HEK293T (cell line): ENCODE data around the gene FABP3.

Source experiments
- CTCF ChIA-PET: fragments of 350-600 bp; formaldehyde crosslinking; extraction: SDS; loops from one replicate; lab custom pipeline; 2021; ENCODE audit warnings: antibody characterized with exemption, inconsistent platforms; lab: Yijun Ruan, JAX
- POLR2A ChIA-PET: fragments of 350-600 bp; formaldehyde crosslinking; extraction: SDS; loops from one replicate; lab custom pipeline; 2020; ENCODE audit warnings: antibody characterized with exemption, inconsistent platforms; lab: Yijun Ruan, JAX
- DNase-seq: peaks from one replicate; pipeline ENCODE4 v3.0.0; 2012; ENCODE audit warnings: mixed read lengths; ENCODE audit errors: extremely low spot score
- ARNT ChIP-seq: fragments of 450-650 bp; IDR thresholded peaks from 2 replicates; pipeline ENCODE4 v1.6.1; 2017; ENCODE audit warnings: mild to moderate bottlenecking
- BHLHE40 ChIP-seq: fragments of 450-650 bp; IDR thresholded peaks from 2 replicates; pipeline ENCODE4 v1.6.1; 2016; ENCODE audit warnings: mild to moderate bottlenecking, moderate library complexity, borderline replicate concordance
- CTBP1 ChIP-seq: fragments of 450-650 bp; IDR thresholded peaks from 2 replicates; pipeline ENCODE4 v1.6.1; 2016; ENCODE audit warnings: borderline replicate concordance
- ELF4 ChIP-seq: fragments of 450-650 bp; IDR thresholded peaks from 2 replicates; pipeline ENCODE4 v1.6.1; 2017; ENCODE audit warnings: antibody characterized with exemption
- FOXA1 ChIP-seq: fragments of 450-650 bp; IDR thresholded peaks from 2 replicates; pipeline ENCODE4 v1.6.1; 2016; ENCODE audit warnings: mild to moderate bottlenecking
- FOXK2 ChIP-seq: fragments of 450-650 bp; IDR thresholded peaks from 2 replicates; pipeline ENCODE4 v1.6.1; 2016; ENCODE audit warnings: mild to moderate bottlenecking
- FOXM1 ChIP-seq: fragments of 450-650 bp; IDR thresholded peaks from 2 replicates; pipeline ENCODE4 v1.6.1; 2017; ENCODE audit warnings: mild to moderate bottlenecking, borderline replicate concordance
- HDGF ChIP-seq: fragments of 450-650 bp; IDR thresholded peaks from 2 replicates; pipeline ENCODE4 v1.6.1; 2017; ENCODE audit warnings: antibody characterized with exemption, borderline replicate concordance
- L3MBTL2 ChIP-seq: fragments of 450-650 bp; conservative IDR thresholded peaks from 2 replicates; pipeline ENCODE4 v1.6.1; 2016; ENCODE audit warnings: mild to moderate bottlenecking
- LEF1 ChIP-seq: fragments of 450-650 bp; IDR thresholded peaks from 2 replicates; pipeline ENCODE4 v1.6.1; 2017; ENCODE audit warnings: mild to moderate bottlenecking, borderline replicate concordance
- NFRKB ChIP-seq: fragments of 450-650 bp; IDR thresholded peaks from 2 replicates; pipeline ENCODE4 v1.6.1; 2016; ENCODE audit warnings: mild to moderate bottlenecking, moderate library complexity
- SP1 ChIP-seq: fragments of 450-650 bp; IDR thresholded peaks from 2 replicates; pipeline ENCODE4 v1.6.1; 2017
- SUZ12 ChIP-seq: fragments of 450-650 bp; IDR thresholded peaks from 2 replicates; pipeline ENCODE4 v1.6.1; 2016; ENCODE audit warnings: mild to moderate bottlenecking
- TARDBP ChIP-seq: fragments of 450-650 bp; IDR thresholded peaks from 2 replicates; pipeline ENCODE4 v1.6.1; 2016
- ZNF384 ChIP-seq: fragments of 450-650 bp; IDR thresholded peaks from 2 replicates; pipeline ENCODE4 v1.6.1; 2016
- TF ChIP-seq, protein P1 (sequence below): fragments of 450-650 bp; IDR thresholded peaks from 2 replicates; pipeline ENCODE4 v1.6.1; 2016

FABP3 gene

DNA sequence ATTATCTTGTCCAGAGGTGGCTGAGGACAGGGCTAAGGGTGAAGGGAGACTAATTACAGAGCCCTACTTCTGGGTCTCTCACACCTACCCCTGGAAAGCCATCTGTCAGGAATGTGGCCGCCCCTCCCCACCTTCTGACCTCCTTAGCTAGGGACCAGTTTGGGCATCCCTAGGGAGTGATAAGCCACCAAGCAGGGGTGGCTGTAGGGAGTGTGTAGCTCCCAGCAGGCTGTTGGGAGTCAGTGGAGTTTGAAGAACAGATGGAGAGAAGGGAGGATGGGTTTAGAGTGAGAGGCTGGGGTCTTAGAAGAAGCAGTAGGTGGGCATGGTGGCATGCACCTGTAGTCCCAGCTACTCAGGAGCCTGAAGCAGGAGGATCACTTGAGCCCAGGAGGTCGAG lies 39.3 kb upstream of the FABP3 start:
- DNase-seq: no peak
- POLR2A ChIA-PET: interaction anchor here (0.9 kb wide), 1 partner anchor 17 kb away, joined by 3 read pairs; no protein-coding TSS in a partner anchor
- CTCF ChIA-PET: interaction anchor here (0.6 kb wide), 1 partner anchor 85 kb away, joined by 3 read pairs; no protein-coding TSS in a partner anchor
- TF ChIP-seq FOXK2: no peak
- TF ChIP-seq ZNF384: no peak
- no peak for TF ChIP-seq CTBP1
- no peak for TF ChIP-seq TARDBP
- TF ChIP-seq FOXA1: no peak
- TF ChIP-seq L3MBTL2: no peak
- no peak for TF ChIP-seq BHLHE40
- no peak for TF ChIP-seq SP1
- no peak for TF ChIP-seq LEF1
- no peak for TF ChIP-seq HDGF
- TF ChIP-seq, protein P1, sequence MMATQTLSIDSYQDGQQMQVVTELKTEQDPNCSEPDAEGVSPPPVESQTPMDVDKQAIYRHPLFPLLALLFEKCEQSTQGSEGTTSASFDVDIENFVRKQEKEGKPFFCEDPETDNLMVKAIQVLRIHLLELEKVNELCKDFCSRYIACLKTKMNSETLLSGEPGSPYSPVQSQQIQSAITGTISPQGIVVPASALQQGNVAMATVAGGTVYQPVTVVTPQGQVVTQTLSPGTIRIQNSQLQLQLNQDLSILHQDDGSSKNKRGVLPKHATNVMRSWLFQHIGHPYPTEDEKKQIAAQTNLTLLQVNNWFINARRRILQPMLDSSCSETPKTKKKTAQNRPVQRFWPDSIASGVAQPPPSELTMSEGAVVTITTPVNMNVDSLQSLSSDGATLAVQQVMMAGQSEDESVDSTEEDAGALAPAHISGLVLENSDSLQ: no peak
- TF ChIP-seq FOXM1: no peak
- no peak for TF ChIP-seq NFRKB
- no peak for TF ChIP-seq ELF4
- no peak for TF ChIP-seq SUZ12

DNA sequence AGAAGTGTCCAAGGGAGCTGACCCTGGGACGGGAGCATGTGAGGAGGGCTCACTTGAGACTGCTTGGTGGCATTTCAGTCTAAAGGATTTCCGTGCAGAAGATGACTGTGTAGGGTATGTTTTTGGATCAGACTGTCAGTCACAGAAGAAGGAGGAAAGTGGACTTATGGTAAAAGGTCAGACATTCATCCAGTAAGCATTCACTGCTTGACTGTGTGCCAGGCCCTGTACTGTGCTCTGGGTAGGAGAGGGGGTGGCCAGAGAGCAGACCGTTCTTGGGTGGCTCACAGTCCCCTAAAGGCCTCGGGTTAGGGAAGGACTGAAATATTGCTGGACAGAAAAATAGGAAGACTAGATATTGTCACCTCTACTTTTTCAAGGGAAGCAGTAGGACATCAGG lies 38.0 kb upstream of the FABP3 start:
- TF ChIP-seq FOXA1 (no peak), ZNF384 (no peak), TARDBP (no peak), L3MBTL2 (no peak), ARNT (no peak), CTBP1 (no peak)
- DNase-seq: no peak
- ChIA-PET CTCF (interaction anchor here (0.5 kb wide), 1 partner anchor 610 kb away, joined by 3 read pairs; no protein-coding TSS in a partner anchor), POLR2A (no interaction called here)

DNA sequence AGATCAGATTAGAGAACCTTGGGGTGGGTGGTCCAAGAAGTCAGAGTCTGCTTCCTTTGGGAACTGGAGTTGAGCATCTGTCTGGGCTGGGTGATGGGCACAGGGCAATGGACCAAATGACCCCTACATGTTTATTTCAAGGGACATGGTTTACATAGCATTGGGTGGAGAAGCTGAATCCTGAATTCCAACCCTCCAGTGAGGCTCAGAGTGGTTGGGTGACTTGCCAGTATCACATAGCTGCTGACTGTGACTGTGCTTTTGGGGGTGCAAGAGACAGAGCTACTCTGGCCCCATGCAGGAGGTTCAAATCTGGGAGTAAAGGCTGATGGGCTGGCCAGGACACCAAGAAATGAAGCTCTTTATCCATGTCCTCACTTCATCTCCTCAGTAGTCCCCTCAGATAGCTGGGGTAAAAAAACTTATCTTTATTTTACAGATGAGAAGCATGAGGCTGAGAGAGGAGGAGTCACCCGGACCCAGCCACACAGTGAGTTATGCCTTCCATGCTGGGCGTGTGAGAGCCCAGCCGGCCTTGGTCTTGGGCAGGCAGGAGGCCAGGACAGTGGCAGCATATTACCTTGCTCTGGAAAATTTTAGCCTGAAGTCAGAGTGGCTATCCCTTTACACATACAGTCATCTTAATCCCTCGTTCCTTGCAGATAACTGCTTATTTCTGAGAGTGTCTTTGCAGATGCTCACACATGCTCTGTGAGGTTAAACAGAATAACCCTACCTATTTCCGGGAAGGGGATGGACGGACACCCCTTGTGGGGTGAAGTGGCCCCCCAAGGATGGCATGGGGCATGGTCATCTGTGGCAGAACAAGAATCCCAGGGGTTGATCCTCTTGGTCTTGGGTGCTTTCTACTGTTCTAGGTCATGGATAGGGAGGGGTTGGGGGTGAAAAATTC lies 37.3 kb upstream of the FABP3 start:
- no peak for DNase-seq
- no peak for TF ChIP-seq FOXK2
- CTCF ChIA-PET: no interaction called here
- POLR2A ChIA-PET: no interaction called here

DNA sequence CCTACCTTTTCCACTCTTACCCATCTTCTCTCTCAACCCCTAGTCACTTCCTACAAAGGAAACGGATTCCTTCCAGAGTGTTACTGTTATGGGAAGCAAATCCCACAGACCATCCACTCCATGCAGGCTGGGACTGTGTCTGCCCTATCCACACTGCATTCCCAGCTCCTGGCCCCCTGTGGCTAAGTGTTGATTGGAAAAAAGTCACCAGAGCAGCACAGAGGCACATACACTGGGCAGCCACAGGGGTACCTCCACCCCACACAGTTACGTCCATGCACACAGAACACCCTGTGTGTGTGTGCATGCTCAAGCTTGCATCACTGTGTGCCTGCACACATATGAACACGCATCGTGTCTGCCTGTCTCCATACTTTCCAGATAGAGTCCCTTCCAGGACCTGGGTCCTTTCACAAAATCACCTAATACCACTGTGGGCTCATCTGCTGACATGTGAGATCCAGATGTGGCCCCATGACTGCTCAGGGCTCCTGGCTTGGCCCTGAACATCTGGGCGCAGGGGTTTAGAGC lies 36.0 kb upstream of the FABP3 start:
- TF ChIP-seq BHLHE40 (no peak), FOXM1 (no peak), SUZ12 (no peak), ARNT (no peak), ZNF384 (no peak), HDGF (no peak), FOXK2 (no peak), CTBP1 (no peak), LEF1 (no peak), FOXA1 (no peak), NFRKB (no peak), SP1 (no peak)
- CTCF ChIA-PET: interaction anchor here (0.6 kb wide), 1 partner anchor 35 kb away, joined by 3 read pairs; no protein-coding TSS in a partner anchor
- POLR2A ChIA-PET: no interaction called here
- DNase-seq: no peak

DNA sequence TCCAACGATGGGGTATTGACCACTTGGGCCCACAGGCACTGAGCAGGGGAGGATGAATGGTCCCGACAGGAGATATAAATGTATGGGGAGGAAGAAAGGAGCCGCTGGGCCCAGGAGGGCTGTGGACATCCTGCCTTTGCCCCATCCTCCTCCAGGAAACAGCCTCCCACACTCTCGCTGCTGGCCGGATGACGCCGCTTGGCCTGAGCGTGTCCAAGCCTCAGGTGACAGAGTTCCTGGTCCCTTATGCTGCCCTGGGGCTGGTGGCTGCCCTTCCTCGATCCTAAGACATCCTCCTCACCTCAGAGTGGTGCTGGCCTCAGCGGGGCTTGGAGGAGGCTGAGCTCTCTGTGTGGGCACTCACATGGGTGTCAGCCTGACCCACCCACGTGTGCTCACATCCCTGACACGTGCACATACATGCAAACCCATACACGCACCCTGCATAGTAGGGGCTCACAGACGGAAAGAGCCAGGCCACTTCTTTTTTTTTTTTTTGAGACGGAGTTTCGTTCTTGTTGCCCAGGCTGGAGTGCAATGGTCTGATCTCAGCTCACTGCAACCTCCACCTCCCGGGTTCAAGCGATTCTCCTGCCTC lies 34.3 kb upstream of the FABP3 start:
- DNase-seq: no peak
- TF ChIP-seq ELF4: no peak
- TF ChIP-seq ARNT: no peak
- no peak for TF ChIP-seq SP1
- no peak for TF ChIP-seq FOXK2
- TF ChIP-seq, protein P1: no peak
- TF ChIP-seq FOXM1: no peak
- no peak for TF ChIP-seq L3MBTL2
- ChIA-PET CTCF (interaction anchor here (0.8 kb wide), 1 partner anchor 12 kb away, joined by 3 read pairs; no protein-coding TSS in a partner anchor), POLR2A (no interaction called here)

DNA sequence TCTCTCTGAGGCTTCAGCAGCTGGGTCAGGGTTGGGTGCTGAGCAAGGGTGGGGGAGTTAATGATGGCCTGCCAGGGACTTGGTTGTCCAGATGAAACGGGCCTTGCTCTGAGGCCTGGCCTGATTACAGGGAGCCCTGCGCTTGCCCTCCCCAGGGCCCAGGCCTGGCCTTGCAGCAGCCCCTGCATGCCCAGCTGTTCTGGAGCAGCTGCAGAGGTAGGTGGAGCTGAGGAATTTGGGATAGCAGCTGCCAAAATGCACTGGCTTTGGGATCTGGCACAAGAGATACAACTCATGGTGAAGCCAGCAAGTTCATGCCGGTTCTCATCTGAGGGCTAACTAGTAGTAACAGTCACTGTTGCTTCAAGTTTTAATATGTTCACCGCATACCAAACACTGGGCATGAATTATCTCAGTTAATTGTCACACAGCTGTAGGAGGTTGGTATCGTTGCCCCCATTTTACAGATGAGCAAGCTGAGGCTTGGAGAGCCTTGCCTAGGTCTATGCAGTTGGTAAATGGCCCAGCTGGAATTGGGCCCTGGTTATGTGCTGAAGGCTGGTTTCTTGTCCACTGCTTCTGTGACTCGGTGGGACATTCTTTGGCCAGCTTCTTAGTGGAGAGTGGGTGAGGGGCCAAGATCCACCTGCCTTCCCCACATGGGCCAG lies 32.8 kb upstream of the FABP3 start:
- ChIA-PET CTCF (interaction anchor here (0.6 kb wide), 1 partner anchor 253 kb away, joined by 3 read pairs; no protein-coding TSS in a partner anchor), POLR2A (no interaction called here)
- DNase-seq: no peak
- TF ChIP-seq SP1 (no peak), FOXK2 (no peak), FOXA1 (no peak), SUZ12 (no peak), ELF4 (no peak), HDGF (no peak), ZNF384 (no peak), CTBP1 (no peak), TARDBP (no peak), L3MBTL2 (no peak), BHLHE40 (no peak)
- TF ChIP-seq, protein P1: no peak
